Loucy (cell line): ENCODE results near the gene DQX1.

Experiments used
- EZH2phosphoT487 ChIP-seq: fragments of 200-600 bp; IDR thresholded peaks from 2 replicates; pipeline ENCODE4 v1.6.1; 2018; ENCODE audit warnings: antibody characterized with exemption, mild to moderate bottlenecking, moderate library complexity, borderline replicate concordance
- TF ChIP-seq, protein P1 (sequence below): fragments of 200-600 bp; sonication (generic); conservative IDR thresholded peaks from 2 replicates; pipeline ENCODE4 v1.5.1; 2014; ENCODE audit warnings: mild to moderate bottlenecking, antibody characterized with exemption, low read length

DNA sequence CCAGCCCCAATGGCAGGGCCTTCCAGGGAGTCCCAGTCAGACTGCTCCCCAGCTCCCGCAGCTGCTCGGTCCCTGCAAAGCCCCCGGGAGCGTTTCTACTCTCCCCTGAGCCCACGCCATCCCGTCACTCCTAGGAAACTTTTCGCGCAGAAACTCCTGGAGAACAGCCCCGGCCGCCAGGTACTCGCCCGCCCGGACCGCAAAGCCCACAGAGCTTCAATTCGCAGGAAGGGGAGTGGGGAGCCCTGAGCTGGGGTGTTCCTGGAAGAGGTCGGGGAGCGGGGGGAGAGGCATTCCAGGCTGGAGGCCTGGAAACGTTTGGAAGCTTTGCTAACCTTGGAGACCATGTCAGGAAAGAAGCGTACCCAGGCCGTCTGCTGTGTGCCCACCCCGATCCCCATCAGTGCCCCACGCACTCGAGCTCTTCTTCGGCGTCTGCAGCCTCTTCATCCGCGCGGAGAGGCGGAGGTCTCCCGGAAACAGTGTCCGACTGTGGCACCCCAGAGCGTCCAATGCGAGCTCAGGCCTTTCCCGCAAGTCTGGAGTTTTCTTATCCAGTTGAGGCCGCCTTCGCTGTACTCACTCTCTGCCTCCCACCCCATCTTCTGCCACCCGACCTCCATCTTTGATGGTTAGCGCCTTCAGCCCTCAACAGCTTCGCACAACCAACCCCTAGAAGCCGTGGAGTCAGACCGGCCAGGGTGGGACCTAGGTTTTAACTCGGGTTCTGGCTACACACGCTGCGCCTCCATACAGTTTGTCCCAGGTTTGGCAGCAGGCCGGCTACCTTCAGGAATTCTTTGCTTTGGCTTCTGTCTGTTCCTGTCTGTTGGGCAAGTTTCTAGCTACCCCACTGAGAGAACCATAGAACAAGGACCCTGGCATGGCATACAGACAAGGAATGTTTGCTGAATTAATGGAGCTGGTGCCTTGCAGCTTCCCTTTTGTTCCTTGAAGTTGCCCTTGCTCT, 22.2 kb downstream of the DQX1 start:
- TF ChIP-seq, protein P1, sequence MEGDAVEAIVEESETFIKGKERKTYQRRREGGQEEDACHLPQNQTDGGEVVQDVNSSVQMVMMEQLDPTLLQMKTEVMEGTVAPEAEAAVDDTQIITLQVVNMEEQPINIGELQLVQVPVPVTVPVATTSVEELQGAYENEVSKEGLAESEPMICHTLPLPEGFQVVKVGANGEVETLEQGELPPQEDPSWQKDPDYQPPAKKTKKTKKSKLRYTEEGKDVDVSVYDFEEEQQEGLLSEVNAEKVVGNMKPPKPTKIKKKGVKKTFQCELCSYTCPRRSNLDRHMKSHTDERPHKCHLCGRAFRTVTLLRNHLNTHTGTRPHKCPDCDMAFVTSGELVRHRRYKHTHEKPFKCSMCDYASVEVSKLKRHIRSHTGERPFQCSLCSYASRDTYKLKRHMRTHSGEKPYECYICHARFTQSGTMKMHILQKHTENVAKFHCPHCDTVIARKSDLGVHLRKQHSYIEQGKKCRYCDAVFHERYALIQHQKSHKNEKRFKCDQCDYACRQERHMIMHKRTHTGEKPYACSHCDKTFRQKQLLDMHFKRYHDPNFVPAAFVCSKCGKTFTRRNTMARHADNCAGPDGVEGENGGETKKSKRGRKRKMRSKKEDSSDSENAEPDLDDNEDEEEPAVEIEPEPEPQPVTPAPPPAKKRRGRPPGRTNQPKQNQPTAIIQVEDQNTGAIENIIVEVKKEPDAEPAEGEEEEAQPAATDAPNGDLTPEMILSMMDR = no peak
- TF ChIP-seq EZH2phosphoT487 = no peak
